GM23248 (cell line): ENCODE results near the gene TGIF2LX.
"Not testable (repeated sequence)": the region's sequence is repeated elsewhere in the genome, so short reads cannot be mapped to it uniquely, and the experiment has no call there.

Source experiments
- EZH2 ChIP-seq: fragments of 200-600 bp; sonication (generic); IDR thresholded peaks from 2 replicates; pipeline ENCODE4 v1.6.1; 2018; ENCODE audit warnings: antibody characterized with exemption, mild to moderate bottlenecking; ENCODE audit not compliant: insufficient read depth, poor library complexity, severe bottlenecking
- EZH2phosphoT487 ChIP-seq: fragments of 200-600 bp; sonication (generic); IDR thresholded peaks from 2 replicates; pipeline ENCODE4 v1.6.1; 2018; ENCODE audit warnings: antibody characterized with exemption, moderate library complexity, mild to moderate bottlenecking, low read depth; ENCODE audit not compliant: insufficient read depth

GRCh38 chrX:89921665-89922064 lies at the start of gene TGIF2LX:
- not testable (repeated sequence) for TF ChIP-seq EZH2, EZH2phosphoT487
